GM19395 (cell line): ENCODE measurements around the gene DYSF.

Experiments used
- ATAC-seq: cut with Tn5 transposase; IDR thresholded peaks from one replicate; pipeline ENCODE4 v1.9.1; 2021; ENCODE audit warnings: mild to moderate bottlenecking, moderate library complexity; ENCODE audit not compliant: unreplicated experiment

The DYSF gene

GRCh38 chr2:71685073-71685848, 231.9 kb downstream of the DYSF start:
- ATAC-seq, result no peak

- ATAC-seq, result no peak
Measured at GRCh38 chr2:71685941-71686611, 232.7 kb downstream of the DYSF start.

GRCh38 chr2:71686781-71687180, 233.4 kb downstream of the DYSF start:
- ATAC-seq, result no peak

GRCh38 chr2:71687412-71687811, 234.1 kb downstream of the DYSF start:
- no peak for ATAC-seq

GRCh38 chr2:71688530-71688929, 235.2 kb downstream of the DYSF start:
- ATAC-seq, result no peak

- no peak for ATAC-seq
Measured at GRCh38 chr2:71689393-71689792, 236.0 kb downstream of the DYSF start.

GRCh38 chr2:71689968-71690834, 236.8 kb downstream of the DYSF start:
- ATAC-seq, result no peak

GRCh38 chr2:71690876-71691475, 237.6 kb downstream of the DYSF start:
- no peak for ATAC-seq

- no peak for ATAC-seq
Measured at GRCh38 chr2:71691747-71692441, 238.5 kb downstream of the DYSF start.

- ATAC-seq, result no peak
Measured at GRCh38 chr2:71692621-71693277, 239.4 kb downstream of the DYSF start.

- no peak for ATAC-seq
Measured at GRCh38 chr2:71693286-71694270, 240.2 kb downstream of the DYSF start.

GRCh38 chr2:71694501-71695234, 241.3 kb downstream of the DYSF start:
- no peak for ATAC-seq

GRCh38 chr2:71695235-71696120, 242.1 kb downstream of the DYSF start:
- ATAC-seq, result no peak

GRCh38 chr2:71696381-71696780, 243.0 kb downstream of the DYSF start:
- ATAC-seq, result no peak

GRCh38 chr2:71697106-71698004, 244.0 kb downstream of the DYSF start:
- no peak for ATAC-seq

- no peak for ATAC-seq
Measured at GRCh38 chr2:71699428-71699827, 246.1 kb downstream of the DYSF start.
